OCI-LY7 (cell line): ENCODE measurements around the gene ODC1.

ENCODE experiments used
- EZH2phosphoT487 ChIP-seq: fragments of 200-600 bp; sonication (generic); IDR thresholded peaks from 2 replicates; pipeline ENCODE4 v1.6.1; 2018; ENCODE audit warnings: low read depth, borderline replicate concordance, mild to moderate bottlenecking, mixed run types, antibody characterized with exemption, low read length, moderate library complexity, mixed read lengths
- TF ChIP-seq, protein P1 (sequence below): fragments of 200-600 bp; sonication (generic); conservative IDR thresholded peaks from 2 replicates; pipeline ENCODE4 v1.5.1; 2014; ENCODE audit warnings: mild to moderate bottlenecking, antibody characterized with exemption, low read length, moderate library complexity, mixed read lengths

DNA sequence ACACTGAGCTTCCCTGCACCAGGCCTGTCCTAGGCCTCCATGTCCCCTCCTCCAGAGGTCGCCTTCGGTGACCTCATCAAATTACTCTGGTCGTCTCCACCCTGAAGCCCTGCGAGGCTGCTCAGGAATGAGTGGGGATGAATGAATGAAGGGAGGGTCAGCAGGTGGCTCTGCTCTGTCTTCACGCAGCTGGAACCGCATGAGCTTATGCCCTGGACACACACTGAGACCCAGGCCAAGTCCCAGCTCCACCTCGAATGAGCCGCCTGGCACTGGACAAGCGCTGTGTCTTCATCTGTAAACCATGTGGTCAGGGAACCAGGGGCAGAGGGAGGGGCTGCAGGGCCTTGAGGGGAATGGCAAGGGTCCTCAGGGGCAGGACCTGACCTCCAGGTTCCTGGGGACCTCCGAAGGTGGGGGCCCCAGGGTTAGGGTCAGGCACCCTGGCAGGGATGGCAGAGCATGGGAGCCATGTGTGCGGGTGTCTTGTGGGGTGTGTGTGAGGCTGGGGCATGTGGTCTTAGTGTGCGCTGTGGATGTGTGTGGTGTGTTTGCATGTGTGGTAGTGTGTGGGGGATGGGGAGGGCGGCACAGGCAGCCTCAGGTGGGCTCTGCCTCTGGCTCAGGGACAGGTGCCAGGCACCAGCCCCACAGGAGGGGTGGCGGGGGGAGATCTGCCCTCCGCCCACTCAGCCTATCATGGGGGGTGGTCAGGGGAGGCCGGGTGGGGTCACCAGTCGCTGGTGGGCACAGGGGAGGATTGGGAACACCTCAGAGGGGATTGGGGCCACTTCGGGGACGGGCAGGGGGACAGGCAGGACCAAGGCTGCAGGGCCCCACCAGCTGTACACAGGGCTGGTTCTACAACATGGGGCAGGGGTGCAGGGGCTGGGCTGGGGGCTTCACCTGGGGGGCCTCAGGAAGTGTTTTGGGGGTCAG, 13.9 kb downstream of the ODC1 start:
- TF ChIP-seq, protein P1, sequence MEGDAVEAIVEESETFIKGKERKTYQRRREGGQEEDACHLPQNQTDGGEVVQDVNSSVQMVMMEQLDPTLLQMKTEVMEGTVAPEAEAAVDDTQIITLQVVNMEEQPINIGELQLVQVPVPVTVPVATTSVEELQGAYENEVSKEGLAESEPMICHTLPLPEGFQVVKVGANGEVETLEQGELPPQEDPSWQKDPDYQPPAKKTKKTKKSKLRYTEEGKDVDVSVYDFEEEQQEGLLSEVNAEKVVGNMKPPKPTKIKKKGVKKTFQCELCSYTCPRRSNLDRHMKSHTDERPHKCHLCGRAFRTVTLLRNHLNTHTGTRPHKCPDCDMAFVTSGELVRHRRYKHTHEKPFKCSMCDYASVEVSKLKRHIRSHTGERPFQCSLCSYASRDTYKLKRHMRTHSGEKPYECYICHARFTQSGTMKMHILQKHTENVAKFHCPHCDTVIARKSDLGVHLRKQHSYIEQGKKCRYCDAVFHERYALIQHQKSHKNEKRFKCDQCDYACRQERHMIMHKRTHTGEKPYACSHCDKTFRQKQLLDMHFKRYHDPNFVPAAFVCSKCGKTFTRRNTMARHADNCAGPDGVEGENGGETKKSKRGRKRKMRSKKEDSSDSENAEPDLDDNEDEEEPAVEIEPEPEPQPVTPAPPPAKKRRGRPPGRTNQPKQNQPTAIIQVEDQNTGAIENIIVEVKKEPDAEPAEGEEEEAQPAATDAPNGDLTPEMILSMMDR: no peak
- no peak for TF ChIP-seq EZH2phosphoT487
